Esophagus muscularis mucosa (tissue), 4 donors: ENCODE data around the gene P2RX1. TPM values are rescaled to one million over a fixed set of nuclear protein-coding genes. Genes with fewer than 3 reads are reported as not detected.

ENCODE experiments used
- DNase-seq: peaks from one replicate; pipeline ENCODE4 v3.0.0-alpha.2; 2017; ENCODE audit errors: extremely low spot score
- H3K27ac ChIP-seq, 4 donors: fragments of 200-600 bp; sonication (generic); replicated peaks in 1 of 4; 1 replicate in 3 of 4; 2 replicates in 1 of 4; pipeline ENCODE4 v1.5.1; 2016 to 2019; ENCODE audit warnings: mild to moderate bottlenecking in 1 of 4
- H3K27me3 ChIP-seq, 4 donors: fragments of 200-600 bp; sonication (generic); one replicate each; pipeline versions ENCODE4 v1.5.1 to v1.6.0; 2016 to 2019
- H3K36me3 ChIP-seq, 4 donors: fragments of 200-600 bp; sonication (generic); one replicate each; pipeline ENCODE4 v1.5.1; 2016 to 2019
- H3K4me1 ChIP-seq, 4 donors: fragments of 200-600 bp; sonication (generic); one replicate each; pipeline ENCODE4 v1.5.1; 2016 to 2019
- H3K4me3 ChIP-seq, 4 donors: fragments of 200-600 bp; sonication (generic); 1 replicate in 2 of 4; 2 replicates in 2 of 4; pipeline ENCODE4 v1.5.1; 2016 to 2019; ENCODE audit warnings: mild to moderate bottlenecking in 4 of 4, moderate library complexity in 1 of 4
- H3K9me3 ChIP-seq, 4 donors: fragments of 200-600 bp; sonication (generic); 1 replicate in 3 of 4; 2 replicates in 1 of 4; pipeline ENCODE4 v1.5.1; 2016 to 2019
- EP300 ChIP-seq: sonication (generic); formaldehyde crosslinking; IDR thresholded peaks from one replicate; pipeline ENCODE4 v1.6.1; 2017; ENCODE audit warnings: antibody characterized with exemption
- POLR2A ChIP-seq: fragments of 450-650 bp; IDR thresholded peaks from one replicate; pipeline ENCODE4 v1.6.1; 2017; ENCODE audit warnings: antibody characterized with exemption, moderate library complexity, mild to moderate bottlenecking, low read depth
- POLR2AphosphoS5 ChIP-seq, 2 donors: sonication (generic); formaldehyde crosslinking; IDR thresholded peaks; one replicate each; pipeline ENCODE4 v1.6.1; 2017; ENCODE audit warnings: antibody characterized with exemption in 2 of 2
- WGBS: methylation state at CpG from one replicate; pipeline ENCODE4 v1.1.5; 2018; 5-methylcytosine and 5-hydroxymethylcytosine counted together
- intact Hi-C: fragments of 100-400 bp; cut with DNase I; formaldehyde crosslinking; loops from one replicate; pipeline ENCODE4 v1.15.1; 2023
- total RNA-seq, 4 donors: library from RNA; depleted of rRNA; stranded (reverse); fragments of >200 nt; gene quantifications; one replicate each; pipeline versions ENCODE4 v1.1.0 to v1.2.1, GENCODE V29; 2016
- TF ChIP-seq, protein P1 (sequence below), 3 experiments: fragments of 200-600 bp in 2 of 3; fragments of 450-650 bp in 1 of 3; sonication (generic) in 2 of 3; IDR thresholded peaks; one replicate each; pipeline ENCODE4 v1.5.1; 2017 to 2019; ENCODE audit warnings: antibody characterized with exemption in 3 of 3, mild to moderate bottlenecking in 2 of 3, moderate library complexity in 1 of 3

The P2RX1 gene
- total RNA-seq, 4 donors from 2014 or later: 3.7 to 26.0 (median 10.2) TPM

DNA sequence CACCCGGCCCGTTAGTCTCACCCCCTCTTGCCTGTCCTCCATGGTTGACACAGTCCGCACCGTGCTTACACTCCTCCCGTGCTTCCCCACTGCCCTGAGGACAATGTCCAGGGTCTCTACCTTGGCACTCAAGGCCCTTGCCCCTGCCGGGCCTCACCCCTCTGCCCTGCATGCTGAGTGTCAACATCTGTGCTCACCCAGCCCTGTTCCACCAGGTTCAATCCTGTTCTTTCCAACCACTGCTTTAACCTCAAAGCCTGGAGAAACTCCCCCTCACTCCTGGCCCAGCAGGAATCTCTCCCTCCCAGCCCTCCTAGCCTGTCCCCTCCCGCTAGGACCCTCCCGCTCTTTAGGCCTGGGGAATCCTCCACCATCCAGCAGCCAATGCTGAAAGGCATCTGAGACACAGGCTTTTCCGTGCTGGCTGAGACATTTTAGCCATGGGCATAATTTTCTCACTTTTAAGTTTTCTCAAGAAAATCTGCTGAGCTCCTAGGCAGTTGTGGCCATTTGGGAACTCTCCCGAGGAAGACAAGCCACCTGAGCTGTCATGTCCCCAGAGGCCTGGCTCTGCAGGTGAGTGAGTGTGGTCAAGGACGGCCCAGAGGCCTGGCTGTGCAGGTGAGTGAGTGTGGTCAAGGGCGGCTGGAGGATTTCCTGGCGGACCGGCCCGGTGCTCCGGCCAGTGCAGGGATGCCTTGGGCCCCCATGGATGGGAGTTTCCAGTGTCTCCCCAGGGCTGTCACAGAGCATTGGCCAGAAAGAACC lies 10.8 kb upstream of the P2RX1 start:
- no peak overlapping the region for H3K4me3 ChIP-seq
- no peaks in the 10 kb centered on the region for H3K27me3 ChIP-seq
- intact Hi-C loops: no loop called here

DNA sequence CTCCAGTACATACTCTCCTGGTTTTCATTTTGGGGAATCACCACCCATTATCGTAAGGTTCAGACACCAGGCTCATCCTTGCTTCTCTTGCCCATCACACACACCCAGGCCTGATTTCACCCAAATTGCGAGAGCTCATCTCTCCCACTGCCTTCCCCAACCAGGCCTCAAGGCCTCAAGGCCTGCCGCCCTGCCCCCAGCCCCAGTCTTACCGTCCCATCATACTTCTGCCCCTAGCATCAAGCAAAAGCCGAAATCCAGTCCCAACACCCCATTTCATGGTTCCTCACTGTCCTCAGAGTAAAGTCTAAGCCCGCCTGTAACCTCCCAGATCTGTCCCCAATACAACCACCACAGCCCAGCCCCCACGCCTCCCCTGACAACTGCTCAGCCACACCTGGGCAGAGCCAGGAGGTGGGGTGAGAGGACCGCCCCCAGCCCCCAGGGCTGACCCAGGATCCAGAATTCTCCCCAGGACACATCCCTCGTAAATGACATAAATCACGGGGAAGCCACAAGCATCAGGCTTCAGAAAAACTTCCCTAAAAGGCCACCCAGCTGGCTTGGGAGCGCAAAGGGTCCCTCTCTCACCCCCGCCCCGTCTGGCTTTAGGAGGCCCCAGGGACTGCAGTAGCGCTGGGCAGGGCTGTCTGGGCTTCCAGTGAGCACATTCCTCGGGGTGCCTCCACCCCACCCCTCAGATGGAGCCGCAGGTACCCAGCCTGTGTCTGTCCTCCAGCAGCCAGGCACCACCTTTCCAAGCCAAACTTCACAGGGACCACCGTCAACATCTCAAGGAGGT lies 9.6 kb upstream of the P2RX1 start:
- no peak for TF ChIP-seq POLR2AphosphoS5 (IDR thresholded peaks at IDR 0.05)
- no peak for TF ChIP-seq EP300
- no peak for TF ChIP-seq POLR2A
- TF ChIP-seq, protein P1, sequence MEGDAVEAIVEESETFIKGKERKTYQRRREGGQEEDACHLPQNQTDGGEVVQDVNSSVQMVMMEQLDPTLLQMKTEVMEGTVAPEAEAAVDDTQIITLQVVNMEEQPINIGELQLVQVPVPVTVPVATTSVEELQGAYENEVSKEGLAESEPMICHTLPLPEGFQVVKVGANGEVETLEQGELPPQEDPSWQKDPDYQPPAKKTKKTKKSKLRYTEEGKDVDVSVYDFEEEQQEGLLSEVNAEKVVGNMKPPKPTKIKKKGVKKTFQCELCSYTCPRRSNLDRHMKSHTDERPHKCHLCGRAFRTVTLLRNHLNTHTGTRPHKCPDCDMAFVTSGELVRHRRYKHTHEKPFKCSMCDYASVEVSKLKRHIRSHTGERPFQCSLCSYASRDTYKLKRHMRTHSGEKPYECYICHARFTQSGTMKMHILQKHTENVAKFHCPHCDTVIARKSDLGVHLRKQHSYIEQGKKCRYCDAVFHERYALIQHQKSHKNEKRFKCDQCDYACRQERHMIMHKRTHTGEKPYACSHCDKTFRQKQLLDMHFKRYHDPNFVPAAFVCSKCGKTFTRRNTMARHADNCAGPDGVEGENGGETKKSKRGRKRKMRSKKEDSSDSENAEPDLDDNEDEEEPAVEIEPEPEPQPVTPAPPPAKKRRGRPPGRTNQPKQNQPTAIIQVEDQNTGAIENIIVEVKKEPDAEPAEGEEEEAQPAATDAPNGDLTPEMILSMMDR (IDR thresholded peaks at IDR 0.05): no peak
- Histone ChIP-seq H3K4me3 (no peak overlapping the region), H3K4me1 (peaks cover 10 to 35% (median 24%) of the 10 kb centered on the region in 4 donors), H3K9me3 (no peaks in the 10 kb centered on the region), H3K36me3 (peaks cover 0 to 13% (median 2%) of the 10 kb centered on the region in 4 donors), H3K27me3 (no peaks in the 10 kb centered on the region), H3K27ac (peak overlapping the region in 2 of 4 donors; percentile 65 to 67)
- 92% methylated on average over 12 of the region's 17 CpGs for WGBS
- no peak for DNase-seq
- intact Hi-C loops: no loop called here

More for the DNA sequence above, 10.8 kb upstream of the P2RX1 start:
- peaks cover 10 to 29% (median 19%) of the 10 kb centered on the region in 4 donors for H3K4me1 ChIP-seq
- peaks cover 0 to 18% (median 2%) of the 10 kb centered on the region in 4 donors for H3K36me3 ChIP-seq
- no peak for DNase-seq
- 89% methylated on average over 16 of the region's 16 CpGs for WGBS
- no peak for TF ChIP-seq POLR2A
- TF ChIP-seq, protein P1 (IDR thresholded peaks at IDR 0.05): no peak
- TF ChIP-seq EP300: no peak
- peak overlapping the region in 1 of 4 donors; percentile 67 for H3K27ac ChIP-seq
- H3K9me3 ChIP-seq: no peaks in the 10 kb centered on the region

DNA sequence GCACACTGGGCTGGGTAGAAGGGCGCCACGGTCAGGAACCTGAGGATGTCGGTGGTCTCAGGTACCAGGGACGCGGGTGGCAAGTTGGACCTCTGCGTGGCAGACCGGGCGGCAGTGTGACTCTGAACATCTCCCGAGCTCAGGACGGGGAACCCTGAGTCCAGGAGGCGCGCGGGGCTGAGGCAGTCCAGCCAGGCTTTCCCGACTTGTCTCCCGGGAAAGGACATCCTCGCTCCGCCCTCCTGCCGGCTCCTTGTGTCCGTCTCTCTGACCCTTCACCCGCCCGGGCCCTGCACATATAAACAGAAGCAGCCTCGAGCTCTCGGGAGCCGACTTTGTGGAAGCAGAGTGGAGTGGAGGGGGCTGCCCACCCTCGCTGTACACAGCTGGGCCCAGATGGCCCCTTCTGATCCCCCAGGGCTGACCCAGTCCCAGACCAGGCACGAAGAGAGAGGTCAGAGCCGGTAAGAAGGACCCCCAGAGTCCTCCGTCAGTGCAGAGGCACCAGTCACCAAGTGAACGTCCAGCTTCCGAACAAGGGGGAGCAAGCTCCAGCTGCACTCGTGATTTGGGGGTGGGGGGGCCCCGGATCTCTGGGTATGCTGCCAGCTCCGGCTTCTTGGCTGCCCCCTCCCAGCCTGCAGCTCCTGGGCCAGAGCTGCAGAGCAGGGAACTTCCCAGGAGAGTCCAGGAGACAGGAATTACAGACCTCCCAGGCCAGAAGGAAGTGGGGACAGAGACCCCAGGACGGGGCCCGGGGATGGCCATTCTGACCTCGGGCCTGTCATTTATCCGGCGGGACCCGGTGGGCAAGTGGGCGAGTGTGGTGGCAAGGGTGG lies 8.5 kb upstream of the P2RX1 start:
- no peaks in the 10 kb centered on the region for H3K27me3 ChIP-seq
- peak overlapping the region; percentile 23 to 67 (median 60) for H3K27ac ChIP-seq
- 52% methylated on average over 20 of the region's 40 CpGs for WGBS
- TF ChIP-seq, protein P1 (IDR thresholded peaks at IDR 0.05): no peak
- TF ChIP-seq EP300 (no peak), POLR2A (no peak), POLR2AphosphoS5 (IDR thresholded peaks at IDR 0.05) (no peak)
- H3K4me3 ChIP-seq: no peak overlapping the region
- no peaks in the 10 kb centered on the region for H3K9me3 ChIP-seq
- peaks cover 10 to 35% (median 24%) of the 10 kb centered on the region in 4 donors for H3K4me1 ChIP-seq
- peaks cover 0 to 13% (median 2%) of the 10 kb centered on the region in 4 donors for H3K36me3 ChIP-seq
- intact Hi-C loops: no loop called here
- no peak for DNase-seq

DNA sequence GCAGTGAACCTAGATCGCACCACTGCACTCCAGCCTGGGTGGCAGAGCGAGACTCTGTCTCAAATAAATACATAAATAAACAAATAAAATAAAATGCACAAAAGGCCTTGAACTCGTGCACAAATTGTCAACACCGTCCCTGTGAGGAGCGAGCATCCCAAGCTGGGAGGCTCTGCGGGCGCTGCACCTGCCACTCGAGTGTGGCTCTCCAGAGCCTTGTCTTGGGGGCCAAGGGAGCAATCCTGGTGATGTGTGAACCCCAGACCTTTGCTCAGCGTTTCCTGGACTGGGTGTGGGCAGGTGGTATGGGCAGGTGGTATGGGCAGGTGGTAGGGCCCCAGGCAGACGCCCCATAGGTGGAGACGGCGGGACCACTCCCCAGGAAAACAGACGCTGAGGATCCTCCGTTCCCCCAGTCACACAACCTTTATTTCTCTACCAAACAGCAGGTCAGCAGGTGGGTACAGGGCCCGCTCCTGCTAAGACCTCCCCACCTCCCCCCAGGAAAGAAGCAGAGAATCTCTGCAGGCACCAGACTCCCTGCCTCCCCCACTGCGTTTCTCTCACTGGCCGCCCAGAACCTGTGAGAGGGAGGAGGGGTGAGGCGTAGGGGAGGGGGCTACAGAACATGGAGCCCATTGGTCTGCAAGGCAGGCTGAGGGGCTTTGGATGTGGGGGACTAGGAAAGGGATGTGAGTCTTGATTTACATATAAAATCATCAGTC lies 7.4 kb upstream of the P2RX1 start:
- Histone ChIP-seq H3K27ac (peak overlapping the region in 2 of 4 donors; percentile 65 to 67), H3K27me3 (no peaks in the 10 kb centered on the region), H3K4me3 (no peak overlapping the region), H3K4me1 (peaks cover 10 to 43% (median 33%) of the 10 kb centered on the region in 4 donors), H3K9me3 (no peaks in the 10 kb centered on the region), H3K36me3 (peaks cover 0 to 6% (median 0%) of the 10 kb centered on the region in 4 donors)
- TF ChIP-seq EP300 (no peak), POLR2A (no peak), POLR2AphosphoS5 (IDR thresholded peaks at IDR 0.05) (no peak)
- TF ChIP-seq, protein P1 (IDR thresholded peaks at IDR 0.05): no peak
- intact Hi-C loops: no loop called here
- 90% methylated on average over 17 of the region's 18 CpGs for WGBS
- no peak for DNase-seq
